ENCODE results near the gene ZBTB21.

- TF ChIP-seq POLR2AphosphoS5 (IDR thresholded peaks at IDR 0.05; ENCODE audit: low read depth, low read length) (no peak), REST (IDR thresholded peaks at IDR 0.05; ENCODE audit: insufficient read depth in 1 of 2, low read depth in 2 of 2, low read length in 2 of 2) (no peak)
Observed at GRCh38 chr21:42049578-42050430, 39.6 kb upstream of the ZBTB21 start.

All from PFSK-1 (cell line).